HepG2 (cell line): Measurements from ENCODE around the gene VPS18. TPM values are rescaled to one million over a fixed set of nuclear protein-coding genes. Genes with fewer than 3 reads are reported as not detected.

Source experiments
- DPF2 ChIP-seq: sonication (generic); formaldehyde crosslinking; IDR thresholded peaks from 2 replicates; pipeline ENCODE4 v1.4.0; 2020; ENCODE audit warnings: mild to moderate bottlenecking, low read depth, missing genetic modification reagents, borderline replicate concordance
- ELF1 ChIP-seq: sonication (generic); formaldehyde crosslinking; IDR thresholded peaks from 2 replicates; pipeline ENCODE4 v1.4.0; 2020; ENCODE audit warnings: missing genetic modification reagents
- EP300 ChIP-seq, 3 experiments: sonication (generic) in 1 of 3; formaldehyde crosslinking in 1 of 3; IDR thresholded peaks; 2 replicates each; pipeline versions ENCODE4 v1.5.1 to v1.6.1; 2011 to 2020; ENCODE audit warnings: low read depth in 2 of 3, low read length in 2 of 3, borderline replicate concordance in 1 of 3, improper control_type of control experiment in 1 of 3, mild to moderate bottlenecking in 1 of 3, missing genetic modification reagents in 1 of 3, moderate library complexity in 1 of 3
- GATAD2A ChIP-seq: IDR thresholded peaks from 2 replicates; pipeline ENCODE4 v1.6.1; 2016
- GZF1 ChIP-seq: sonication (generic); formaldehyde crosslinking; IDR thresholded peaks from 2 replicates; pipeline ENCODE4 v1.5.1; 2020; ENCODE audit warnings: mild to moderate bottlenecking, missing genetic modification reagents
- HNF1B ChIP-seq: sonication (generic); formaldehyde crosslinking; IDR thresholded peaks from 2 replicates; pipeline ENCODE4 v1.5.1; 2020; ENCODE audit warnings: mild to moderate bottlenecking, moderate library complexity, missing genetic modification reagents
- MTA3 ChIP-seq: sonication (generic); formaldehyde crosslinking; IDR thresholded peaks from 2 replicates; pipeline ENCODE4 v1.4.0; 2020; ENCODE audit warnings: missing genetic modification reagents
- NFE2L1 ChIP-seq: sonication (generic); formaldehyde crosslinking; IDR thresholded peaks from 2 replicates; pipeline ENCODE4 v1.4.0; 2020; ENCODE audit warnings: missing genetic modification reagents, mild to moderate bottlenecking, borderline replicate concordance
- NFIC ChIP-seq: IDR thresholded peaks from 2 replicates; pipeline ENCODE4 v1.6.1; 2012; ENCODE audit warnings: mild to moderate bottlenecking, low read length, inconsistent platforms
- NR1H2 ChIP-seq: sonication (generic); formaldehyde crosslinking; IDR thresholded peaks from 2 replicates; pipeline ENCODE4 v1.8.1; 2022; ENCODE audit warnings: low read depth, missing genetic modification reagents, borderline replicate concordance
- PAXIP1 ChIP-seq: sonication (generic); formaldehyde crosslinking; conservative IDR thresholded peaks from 2 replicates; pipeline ENCODE4 v1.4.0; 2020; ENCODE audit warnings: mild to moderate bottlenecking, missing genetic modification reagents, moderate library complexity
- RFX3 ChIP-seq: IDR thresholded peaks from 2 replicates; pipeline ENCODE4 v1.6.1; 2016; ENCODE audit warnings: missing biosample characterization, missing genetic modification reagents
- SIN3A ChIP-seq: IDR thresholded peaks from 2 replicates; pipeline ENCODE4 v1.6.1; 2011; ENCODE audit warnings: low read depth, mild to moderate bottlenecking, control low read depth, low read length, borderline replicate concordance
- SMAD9 ChIP-seq: sonication (generic); formaldehyde crosslinking; IDR thresholded peaks from 2 replicates; pipeline ENCODE4 v1.5.1; 2020; ENCODE audit warnings: mild to moderate bottlenecking, missing genetic modification reagents
- YY1 ChIP-seq: IDR thresholded peaks from 2 replicates; pipeline ENCODE4 v1.6.1; 2011; ENCODE audit warnings: low read length, low read depth, moderate library complexity, mild to moderate bottlenecking; ENCODE audit not compliant: insufficient read depth, insufficient replicate concordance
- ZFP36 ChIP-seq: fragments of 150-350 bp; IDR thresholded peaks from 2 replicates; pipeline ENCODE4 v1.6.1; 2018; ENCODE audit warnings: borderline replicate concordance, low read length, low read depth; ENCODE audit not compliant: partially characterized antibody
- ZFP90 ChIP-seq: sonication (generic); formaldehyde crosslinking; IDR thresholded peaks from 2 replicates; pipeline ENCODE4 v1.8.0; 2022; ENCODE audit warnings: missing genetic modification reagents, mild to moderate bottlenecking, inconsistent platforms, borderline replicate concordance
- ZNF12 ChIP-seq: sonication (generic); formaldehyde crosslinking; IDR thresholded peaks from 2 replicates; pipeline ENCODE4 v1.5.0; 2020; ENCODE audit warnings: missing genetic modification reagents
- ZNF230 ChIP-seq: sonication (generic); formaldehyde crosslinking; IDR thresholded peaks from 2 replicates; pipeline ENCODE4 v1.4.0; 2020; ENCODE audit warnings: mild to moderate bottlenecking, missing genetic modification reagents
- ZNF446 ChIP-seq: sonication (generic); formaldehyde crosslinking; IDR thresholded peaks from 2 replicates; pipeline ENCODE4 v1.5.0; 2020; ENCODE audit warnings: mild to moderate bottlenecking, missing genetic modification reagents
- ZNF547 ChIP-seq: sonication (generic); formaldehyde crosslinking; IDR thresholded peaks from 2 replicates; pipeline ENCODE4 v1.5.1; 2020; ENCODE audit warnings: mild to moderate bottlenecking, missing genetic modification reagents
- ZSCAN9 ChIP-seq: IDR thresholded peaks from 2 replicates; pipeline ENCODE4 v1.6.1; 2016; ENCODE audit warnings: borderline replicate concordance
- polyA plus RNA-seq, 8 experiments: library from polyadenylated mRNA; depleted of rRNA in 3 of 8; stranded (reverse) in 7 of 8; unstranded in 1 of 8; fragments of >200 nt; fragmentation: Illumina TruSeq in 4 of 8; extraction: Trizol in 4 of 8; gene quantifications; 2 replicates each; pipeline versions ENCODE4 v1.2.1 to v1.2.3, GENCODE V29; 2011 to 2016; ENCODE audit warnings: low read depth in 4 of 8, missing spikeins in 1 of 8, mixed read lengths in 1 of 8; ENCODE audit not compliant: insufficient read depth in 1 of 8
- total RNA-seq, 5 experiments: library from RNA; depleted of rRNA; stranded (reverse); fragments of >200 nt; fragmentation: Illumina TruSeq; extraction: Trizol; gene quantifications; 2 replicates each; pipeline ENCODE4 v1.2.3, GENCODE V29; 2016; ENCODE audit warnings: low read depth in 1 of 5
- TF ChIP-seq, protein P1 (sequence below): sonication (generic); formaldehyde crosslinking; IDR thresholded peaks from 2 replicates; pipeline ENCODE4 v1.4.0; 2020; ENCODE audit warnings: mild to moderate bottlenecking, low read depth, missing genetic modification reagents

Gene VPS18
- total and polyA plus RNA-seq, 2 of the 13 experiments (the other 11 are each of a cell fraction or from before 2014, with no cell fraction given): 5.8 to 17.0 TPM

DNA sequence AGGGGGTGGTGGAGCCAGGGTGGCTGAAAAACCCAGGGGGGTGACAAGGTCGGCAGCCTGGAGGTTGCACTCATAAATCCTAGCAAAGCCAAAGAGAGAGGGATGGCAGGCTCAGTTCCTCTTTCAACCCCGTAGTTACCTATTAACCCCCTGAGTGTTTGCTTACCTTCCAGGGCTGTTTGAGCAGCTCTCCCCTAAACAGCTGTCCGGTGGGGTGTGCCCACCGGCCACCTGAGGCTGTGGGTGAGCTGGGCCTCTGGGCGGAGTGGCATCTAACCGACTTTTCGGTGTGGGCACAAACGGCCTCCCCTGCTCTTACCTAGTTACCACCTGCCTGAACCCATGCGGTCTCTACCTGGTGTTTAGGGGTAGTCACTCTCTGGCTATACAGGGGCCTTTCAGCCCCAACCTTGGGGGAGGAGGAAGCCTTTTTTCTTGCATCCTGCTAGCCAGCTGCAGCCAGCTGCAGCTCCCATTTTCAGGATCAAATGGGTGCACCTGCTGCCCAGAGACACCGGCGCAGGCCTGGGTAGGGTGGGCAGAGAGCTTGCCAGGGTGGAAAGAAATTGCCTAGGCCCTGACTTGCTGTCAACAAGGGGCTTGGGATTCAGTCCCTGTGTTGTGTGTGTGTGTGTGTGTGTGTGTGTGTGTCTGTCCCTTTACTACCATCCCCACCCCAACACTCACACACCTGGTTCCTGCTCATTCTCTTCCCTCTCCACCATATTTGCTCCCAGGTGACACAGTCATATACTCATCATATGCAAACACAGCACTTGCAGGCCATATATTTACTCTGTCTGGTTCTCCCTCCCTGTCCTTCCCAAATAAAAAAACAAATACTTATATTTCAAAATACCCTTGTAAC lies 38.6 kb downstream of the VPS18 start (continued):
- TF ChIP-seq PAXIP1 (peak; percentile 63), ZFP36 (no peak), HNF1B (CRISPR knock-in tag) (peak; percentile 88), SIN3A (peak; percentile 51; the same call in 1 of the 2 replicates), DPF2 (CRISPR knock-in tag) (0 out of 2 replicates have a peak, but pooled peaks have one; percentile 29), ZNF230 (CRISPR knock-in tag) (no peak), GATAD2A (CRISPR knock-in tag) (peak; percentile 37; the same call in 1 of the 2 replicates), GZF1 (CRISPR knock-in tag) (0 out of 2 replicates have a peak, but pooled peaks have one; percentile 35), ZFP90 (CRISPR knock-in tag) (no peak), ELF1 (CRISPR knock-in tag) (0 out of 2 replicates have a peak, but pooled peaks have one; percentile 6), ZSCAN9 (CRISPR knock-in tag) (no peak), MTA3 (no peak), YY1 (no peak), NFIC (no peak), ZNF12 (no peak), RFX3 (CRISPR knock-in tag) (no peak), ZNF446 (CRISPR knock-in tag) (no peak), NFE2L1 (CRISPR knock-in tag) (no peak), ZNF547 (CRISPR knock-in tag) (no peak), NR1H2 (CRISPR knock-in tag) (no peak), SMAD9 (CRISPR knock-in tag) (no peak), EP300 (IDR thresholded peaks at IDR 0.05; ENCODE audit: low read depth in 2 of 2, low read length in 2 of 2) (0 out of 4 replicates have a peak, but pooled peaks of 1 of the 2 experiments have one; percentile 17), EP300 (CRISPR knock-in tag; IDR thresholded peaks at IDR 0.05; ENCODE audit: borderline replicate concordance) (no peak)
- TF ChIP-seq, protein P1, sequence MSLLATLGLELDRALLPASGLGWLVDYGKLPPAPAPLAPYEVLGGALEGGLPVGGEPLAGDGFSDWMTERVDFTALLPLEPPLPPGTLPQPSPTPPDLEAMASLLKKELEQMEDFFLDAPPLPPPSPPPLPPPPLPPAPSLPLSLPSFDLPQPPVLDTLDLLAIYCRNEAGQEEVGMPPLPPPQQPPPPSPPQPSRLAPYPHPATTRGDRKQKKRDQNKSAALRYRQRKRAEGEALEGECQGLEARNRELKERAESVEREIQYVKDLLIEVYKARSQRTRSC (CRISPR knock-in tag): no peak
